Measurements from ENCODE around the gene NCOA3.
"Not testable (repeated sequence)": the region's sequence is repeated elsewhere in the genome, so short reads cannot be mapped to it uniquely, and the experiment has no call there.

The NCOA3 gene

DNA sequence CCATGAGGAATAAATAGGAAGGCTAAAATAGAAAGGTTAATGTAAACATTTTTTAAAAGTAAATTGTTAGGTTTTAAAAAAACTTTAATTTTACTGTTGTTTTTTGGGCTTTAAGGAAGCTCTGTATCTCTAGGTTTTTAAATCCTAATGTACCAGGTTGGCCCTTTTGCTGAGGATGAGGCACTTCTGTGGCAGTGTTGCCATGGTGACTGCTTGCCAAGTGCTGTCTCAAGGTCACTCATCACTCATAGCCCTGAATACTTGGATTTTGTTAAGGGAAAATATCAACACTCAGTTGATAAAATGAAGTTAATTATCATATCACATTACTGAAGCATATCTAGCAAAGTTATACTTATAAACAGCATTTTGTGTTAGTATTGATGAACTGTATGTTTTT is 50.2 kb downstream of the NCOA3 start:
- ChIA-PET CTCF (no interaction called here), POLR2A (ENCODE audit: low non-redundant PET) (no interaction called here)
- no peak for DNase-seq (ENCODE audit: low spot score)
- H3K27ac ChIP-seq, result no peak overlapping the region
- TF ChIP-seq, protein P1, sequence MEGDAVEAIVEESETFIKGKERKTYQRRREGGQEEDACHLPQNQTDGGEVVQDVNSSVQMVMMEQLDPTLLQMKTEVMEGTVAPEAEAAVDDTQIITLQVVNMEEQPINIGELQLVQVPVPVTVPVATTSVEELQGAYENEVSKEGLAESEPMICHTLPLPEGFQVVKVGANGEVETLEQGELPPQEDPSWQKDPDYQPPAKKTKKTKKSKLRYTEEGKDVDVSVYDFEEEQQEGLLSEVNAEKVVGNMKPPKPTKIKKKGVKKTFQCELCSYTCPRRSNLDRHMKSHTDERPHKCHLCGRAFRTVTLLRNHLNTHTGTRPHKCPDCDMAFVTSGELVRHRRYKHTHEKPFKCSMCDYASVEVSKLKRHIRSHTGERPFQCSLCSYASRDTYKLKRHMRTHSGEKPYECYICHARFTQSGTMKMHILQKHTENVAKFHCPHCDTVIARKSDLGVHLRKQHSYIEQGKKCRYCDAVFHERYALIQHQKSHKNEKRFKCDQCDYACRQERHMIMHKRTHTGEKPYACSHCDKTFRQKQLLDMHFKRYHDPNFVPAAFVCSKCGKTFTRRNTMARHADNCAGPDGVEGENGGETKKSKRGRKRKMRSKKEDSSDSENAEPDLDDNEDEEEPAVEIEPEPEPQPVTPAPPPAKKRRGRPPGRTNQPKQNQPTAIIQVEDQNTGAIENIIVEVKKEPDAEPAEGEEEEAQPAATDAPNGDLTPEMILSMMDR (conservative IDR thresholded peaks at IDR 0.05; ENCODE audit: low read depth), result no peak

DNA sequence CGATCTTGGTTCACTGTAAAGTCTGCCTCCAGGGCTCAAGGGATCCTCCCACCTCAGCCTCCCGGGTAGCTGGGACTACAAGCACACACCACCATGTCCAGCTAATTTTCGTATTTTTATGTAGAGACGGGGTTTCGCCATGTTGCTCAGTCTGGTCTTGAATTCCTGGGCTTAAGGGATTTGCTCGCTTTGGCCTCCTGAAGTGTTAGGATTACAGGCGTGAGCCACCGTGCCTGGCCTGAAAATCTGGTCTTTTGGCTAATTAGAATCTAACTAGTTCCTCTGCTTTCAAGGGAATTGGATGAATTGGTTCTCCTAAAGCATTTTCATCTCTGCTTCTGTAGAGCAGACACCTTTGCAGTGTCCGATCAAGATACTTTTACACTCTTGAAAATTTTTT is 51.3 kb downstream of the NCOA3 start:
- no peak overlapping the region for H3K27ac ChIP-seq
- ChIA-PET POLR2A (ENCODE audit: low non-redundant PET) (interaction anchor here (0.6 kb wide), 1 partner anchor 9 kb away, joined by 10 read pairs; no protein-coding TSS in a partner anchor), CTCF (interaction anchor here (0.7 to 1.0 kb wide), 3 partner anchors 11 to 280 kb away, joined by 4 read pairs; no protein-coding TSS in a partner anchor)
- DNase-seq (ENCODE audit: low spot score), result no peak
- TF ChIP-seq, protein P1 (conservative IDR thresholded peaks at IDR 0.05; ENCODE audit: low read depth), result no peak

DNA sequence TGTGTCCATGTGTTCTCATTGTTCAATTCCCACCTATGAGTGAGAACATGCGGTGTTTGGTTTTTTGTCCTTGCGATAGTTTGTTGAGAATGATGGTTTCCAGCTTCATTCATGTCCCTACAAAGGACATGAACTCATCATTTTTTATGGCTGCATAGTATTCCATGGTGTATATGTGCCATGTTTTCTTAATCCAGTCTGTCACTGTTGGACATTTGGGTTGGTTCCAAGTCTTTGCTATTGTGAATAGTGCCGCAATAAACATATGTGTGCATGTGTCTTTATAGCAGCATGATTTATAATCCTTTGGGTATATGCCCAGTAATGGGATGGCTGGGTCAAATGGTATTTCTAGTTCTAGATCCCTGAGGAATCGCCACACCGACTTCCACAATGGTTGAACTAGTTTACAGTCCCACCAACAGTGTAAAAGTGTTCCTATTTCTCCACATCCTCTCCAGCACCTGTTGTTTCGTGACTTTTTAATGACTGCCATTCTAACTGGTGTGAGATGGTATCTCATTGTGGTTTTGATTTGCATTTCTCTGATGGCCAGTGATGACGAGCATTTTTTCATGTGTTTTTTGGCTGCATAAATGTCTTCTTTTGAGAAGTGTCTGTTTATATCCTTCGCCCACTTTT is 52.0 kb downstream of the NCOA3 start:
- POLR2A ChIA-PET (ENCODE audit: low non-redundant PET), result interaction anchor here (0.6 kb wide), 1 partner anchor 8 kb away, joined by 10 read pairs; no protein-coding TSS in a partner anchor
- CTCF ChIA-PET; H3K27ac ChIP-seq; DNase-seq (ENCODE audit: low spot score): not testable (repeated sequence)

DNA sequence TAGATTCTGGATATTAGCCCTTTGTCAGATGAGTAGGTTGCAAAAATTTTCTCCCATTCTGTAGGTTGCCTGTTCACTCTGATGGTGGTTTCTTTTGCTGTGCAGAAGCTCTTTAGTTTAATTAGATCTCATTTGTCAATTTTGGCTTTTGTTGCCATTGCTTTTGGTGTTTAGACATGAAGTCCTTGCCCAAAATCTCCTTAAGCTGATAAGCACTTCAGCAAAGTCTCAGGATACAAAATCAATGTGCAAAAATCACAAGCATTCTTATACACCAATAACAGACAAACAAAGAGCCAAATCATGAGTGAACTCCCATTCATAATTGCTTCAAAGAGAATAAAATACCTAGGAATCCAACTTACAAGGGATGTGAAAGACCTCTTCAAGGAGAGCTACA is 52.6 kb downstream of the NCOA3 start:
- H3K27ac ChIP-seq; DNase-seq (ENCODE audit: low spot score); CTCF ChIA-PET; POLR2A ChIA-PET (ENCODE audit: low non-redundant PET): not testable (repeated sequence)

DNA sequence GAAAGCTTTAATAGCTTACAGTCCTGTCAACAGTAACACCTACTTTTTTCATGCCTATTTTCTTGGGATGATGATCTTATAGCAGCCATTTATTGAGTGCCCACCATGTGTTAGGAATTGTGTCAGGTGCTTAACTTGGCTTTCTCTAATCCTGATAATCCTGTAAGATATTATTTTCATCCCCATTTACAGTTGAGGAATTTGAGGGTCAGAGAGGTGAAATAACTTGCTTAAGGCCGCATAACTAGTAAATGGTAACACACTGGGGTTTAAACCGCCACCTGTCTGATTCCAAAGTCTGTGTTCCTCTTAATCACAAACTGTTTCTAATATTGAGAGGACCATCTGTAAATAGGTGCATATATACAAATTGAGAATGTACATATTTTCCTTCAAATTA is 55.5 kb downstream of the NCOA3 start:
- POLR2A ChIA-PET (ENCODE audit: low non-redundant PET), result no interaction called here
- TF ChIP-seq, protein P1 (conservative IDR thresholded peaks at IDR 0.05; ENCODE audit: low read depth), result no peak
- no peak overlapping the region for H3K27ac ChIP-seq
- DNase-seq (ENCODE audit: low spot score), result no peak
- CTCF ChIA-PET, result interaction anchor here (0.6 kb wide), 1 partner anchor 20 kb away, joined by 3 read pairs; no protein-coding TSS in a partner anchor

DNA sequence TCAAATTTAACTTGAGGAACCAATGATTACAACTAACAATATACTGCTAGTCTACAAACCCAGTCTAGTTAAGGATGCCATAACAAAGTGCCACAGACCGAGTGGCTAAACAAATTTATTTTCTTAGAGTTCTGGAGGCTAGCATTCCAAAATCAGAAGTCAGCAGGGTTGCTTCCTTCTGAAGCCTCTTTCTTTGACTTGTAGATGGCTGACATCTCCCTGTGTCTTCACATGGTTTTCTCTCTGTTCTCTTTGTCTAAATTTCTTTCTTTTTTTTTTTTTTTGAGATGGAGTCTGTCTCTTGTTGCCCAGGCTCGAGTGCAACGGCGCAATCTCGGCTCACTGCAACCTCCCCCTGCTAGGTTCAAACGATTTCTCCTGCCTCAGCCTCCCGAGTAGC is 56.1 kb downstream of the NCOA3 start:
- DNase-seq (ENCODE audit: low spot score), result no peak
- ChIA-PET CTCF (interaction anchor here (0.7 kb wide), 1 partner anchor 20 kb away, joined by 3 read pairs; no protein-coding TSS in a partner anchor), POLR2A (ENCODE audit: low non-redundant PET) (no interaction called here)
- H3K27ac ChIP-seq, result no peak overlapping the region
- TF ChIP-seq, protein P1 (conservative IDR thresholded peaks at IDR 0.05; ENCODE audit: low read depth), result no peak

DNA sequence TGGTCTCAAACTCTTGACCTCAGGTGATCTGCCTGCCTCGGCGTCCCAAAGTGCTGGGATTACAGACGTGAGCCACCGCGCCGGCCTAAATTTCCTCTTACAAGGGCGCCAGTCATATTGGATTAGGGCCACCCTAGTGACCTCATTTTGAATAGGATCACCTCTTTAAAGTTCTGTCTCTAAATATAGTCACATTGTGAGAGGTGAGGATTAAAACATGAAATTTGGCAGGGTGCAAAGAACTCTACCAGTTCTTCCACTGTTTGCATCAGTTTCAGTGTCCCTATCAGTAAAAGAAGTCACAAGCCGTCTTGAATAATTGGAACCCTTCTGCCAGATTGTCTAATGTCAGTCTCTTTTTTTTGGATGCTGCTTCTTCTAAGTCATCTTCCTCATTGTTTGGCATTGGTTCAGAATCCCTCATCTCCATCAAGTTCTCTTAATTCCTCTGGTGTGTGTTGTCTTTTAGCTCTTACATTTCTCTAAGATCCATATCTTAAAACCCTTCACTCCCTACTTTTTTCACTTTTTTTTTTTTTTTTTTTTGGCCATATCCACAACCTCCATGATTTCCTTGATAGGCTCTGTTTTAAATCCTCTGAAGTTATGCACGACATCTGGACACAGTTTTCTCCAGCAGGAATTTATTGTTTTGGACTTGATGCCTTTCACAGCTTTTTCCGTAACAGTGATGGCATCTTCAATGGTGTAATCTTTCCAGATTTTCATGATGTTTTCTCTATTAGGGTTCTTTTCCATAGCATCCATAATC is 56.8 kb downstream of the NCOA3 start:
- ChIA-PET CTCF (interaction anchor here (0.6 to 0.7 kb wide), 2 partner anchors 21 to 760 kb away, joined by 3 read pairs; no protein-coding TSS in a partner anchor), POLR2A (ENCODE audit: low non-redundant PET) (interaction anchor here (0.7 kb wide), 1 partner anchor 424 kb away, joined by 3 read pairs; no protein-coding TSS in a partner anchor)
- no peak overlapping the region for H3K27ac ChIP-seq
- DNase-seq (ENCODE audit: low spot score), result no peak
- TF ChIP-seq, protein P1 (conservative IDR thresholded peaks at IDR 0.05; ENCODE audit: low read depth), result no peak
